Prostate gland (tissue), 2 donors: Measurements from ENCODE around the gene TRIM7.

Source experiments
- POLR2A ChIP-seq: fragments of 450-650 bp; IDR thresholded peaks from one replicate; pipeline ENCODE4 v1.6.1; 2016; ENCODE audit warnings: antibody characterized with exemption, mild to moderate bottlenecking
- TF ChIP-seq, protein P1 (sequence below), 4 experiments: fragments of 200-600 bp in 2 of 4; fragments of 450-650 bp in 2 of 4; sonication (generic) in 2 of 4; IDR thresholded peaks; 1 replicate in 3 of 4; 2 replicates in 1 of 4; pipeline ENCODE4 v1.5.1; 2016 to 2019; ENCODE audit warnings: antibody characterized with exemption in 4 of 4, mild to moderate bottlenecking in 2 of 4, moderate library complexity in 2 of 4

- TF ChIP-seq, protein P1, sequence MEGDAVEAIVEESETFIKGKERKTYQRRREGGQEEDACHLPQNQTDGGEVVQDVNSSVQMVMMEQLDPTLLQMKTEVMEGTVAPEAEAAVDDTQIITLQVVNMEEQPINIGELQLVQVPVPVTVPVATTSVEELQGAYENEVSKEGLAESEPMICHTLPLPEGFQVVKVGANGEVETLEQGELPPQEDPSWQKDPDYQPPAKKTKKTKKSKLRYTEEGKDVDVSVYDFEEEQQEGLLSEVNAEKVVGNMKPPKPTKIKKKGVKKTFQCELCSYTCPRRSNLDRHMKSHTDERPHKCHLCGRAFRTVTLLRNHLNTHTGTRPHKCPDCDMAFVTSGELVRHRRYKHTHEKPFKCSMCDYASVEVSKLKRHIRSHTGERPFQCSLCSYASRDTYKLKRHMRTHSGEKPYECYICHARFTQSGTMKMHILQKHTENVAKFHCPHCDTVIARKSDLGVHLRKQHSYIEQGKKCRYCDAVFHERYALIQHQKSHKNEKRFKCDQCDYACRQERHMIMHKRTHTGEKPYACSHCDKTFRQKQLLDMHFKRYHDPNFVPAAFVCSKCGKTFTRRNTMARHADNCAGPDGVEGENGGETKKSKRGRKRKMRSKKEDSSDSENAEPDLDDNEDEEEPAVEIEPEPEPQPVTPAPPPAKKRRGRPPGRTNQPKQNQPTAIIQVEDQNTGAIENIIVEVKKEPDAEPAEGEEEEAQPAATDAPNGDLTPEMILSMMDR (IDR thresholded peaks at IDR 0.05), result no peak
- TF ChIP-seq POLR2A, result no peak
Measured at GRCh38 chr5:181223729-181224389, 18.9 kb upstream of the TRIM7 start.
